NCI-H1048 (cell line): ENCODE measurements around the gene EN2.

Experiments
- DNase-seq: peaks from one replicate; lab custom pipeline; 2025; lab: John Stamatoyannopoulos, UW

Gene EN2

DNA sequence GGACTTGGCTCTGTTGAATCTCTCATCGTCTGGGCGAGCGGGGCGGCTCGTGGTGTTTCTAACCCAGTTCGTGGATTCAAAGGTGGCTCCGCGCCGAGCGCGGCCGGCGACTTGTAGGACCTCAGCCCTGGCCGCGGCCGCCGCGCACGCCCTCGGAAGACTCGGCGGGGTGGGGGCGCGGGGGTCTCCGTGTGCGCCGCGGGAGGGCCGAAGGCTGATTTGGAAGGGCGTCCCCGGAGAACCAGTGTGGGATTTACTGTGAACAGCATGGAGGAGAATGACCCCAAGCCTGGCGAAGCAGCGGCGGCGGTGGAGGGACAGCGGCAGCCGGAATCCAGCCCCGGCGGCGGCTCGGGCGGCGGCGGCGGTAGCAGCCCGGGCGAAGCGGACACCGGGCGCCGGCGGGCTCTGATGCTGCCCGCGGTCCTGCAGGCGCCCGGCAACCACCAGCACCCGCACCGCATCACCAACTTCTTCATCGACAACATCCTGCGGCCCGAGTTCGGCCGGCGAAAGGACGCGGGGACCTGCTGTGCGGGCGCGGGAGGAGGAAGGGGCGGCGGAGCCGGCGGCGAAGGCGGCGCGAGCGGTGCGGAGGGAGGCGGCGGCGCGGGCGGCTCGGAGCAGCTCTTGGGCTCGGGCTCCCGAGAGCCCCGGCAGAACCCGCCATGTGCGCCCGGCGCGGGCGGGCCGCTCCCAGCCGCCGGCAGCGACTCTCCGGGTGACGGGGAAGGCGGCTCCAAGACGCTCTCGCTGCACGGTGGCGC is at the start of gene EN2:
Gene EN2, plus strand, starts transcription at position 19 of the 767 bp plus-strand sequence. Its CDS starts 249 bp downstream, at position 268.
- DNase-seq = no peak

GRCh38 chr7:155408651-155409586 is 49.0 kb upstream of the EN2 start:
- no peak for DNase-seq

GRCh38 chr7:155409980-155410379 is 47.9 kb upstream of the EN2 start:
- no peak for DNase-seq

GRCh38 chr7:155410431-155410830 is 47.5 kb upstream of the EN2 start:
- no peak for DNase-seq

DNA sequence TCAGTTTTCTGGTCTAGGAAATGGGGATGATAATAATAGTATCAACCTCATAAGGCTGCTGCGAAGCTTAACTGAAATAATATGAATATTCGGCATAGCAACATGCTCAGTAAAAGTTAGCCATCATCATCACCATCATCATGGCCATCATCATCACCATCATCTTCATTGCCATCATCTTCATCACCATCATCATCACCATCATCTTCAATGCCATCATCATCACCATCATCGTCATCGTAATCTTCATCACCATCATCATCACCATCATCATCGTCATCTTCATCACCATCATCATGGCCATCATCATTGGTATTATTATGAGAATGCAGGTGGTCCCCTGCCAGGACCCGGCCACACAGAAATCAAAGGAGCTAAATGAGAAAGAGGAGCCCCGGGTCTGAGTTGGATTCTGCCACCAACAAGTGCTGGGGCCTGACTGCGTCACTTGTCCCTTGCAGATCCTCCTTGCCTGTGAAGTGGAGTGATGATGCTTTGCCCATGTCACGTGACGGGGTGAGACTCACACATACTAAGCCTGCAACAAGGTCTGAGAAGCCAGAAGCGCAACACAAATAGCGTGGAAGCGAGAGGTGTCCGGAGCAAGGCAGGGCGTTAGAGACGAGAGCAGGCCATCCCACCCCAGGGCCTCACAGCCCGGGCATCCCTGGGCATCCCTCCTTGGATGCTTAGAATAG is 46.1 kb upstream of the EN2 start:
- no peak for DNase-seq

GRCh38 chr7:155412416-155413253 is 45.3 kb upstream of the EN2 start:
- no peak for DNase-seq

DNA sequence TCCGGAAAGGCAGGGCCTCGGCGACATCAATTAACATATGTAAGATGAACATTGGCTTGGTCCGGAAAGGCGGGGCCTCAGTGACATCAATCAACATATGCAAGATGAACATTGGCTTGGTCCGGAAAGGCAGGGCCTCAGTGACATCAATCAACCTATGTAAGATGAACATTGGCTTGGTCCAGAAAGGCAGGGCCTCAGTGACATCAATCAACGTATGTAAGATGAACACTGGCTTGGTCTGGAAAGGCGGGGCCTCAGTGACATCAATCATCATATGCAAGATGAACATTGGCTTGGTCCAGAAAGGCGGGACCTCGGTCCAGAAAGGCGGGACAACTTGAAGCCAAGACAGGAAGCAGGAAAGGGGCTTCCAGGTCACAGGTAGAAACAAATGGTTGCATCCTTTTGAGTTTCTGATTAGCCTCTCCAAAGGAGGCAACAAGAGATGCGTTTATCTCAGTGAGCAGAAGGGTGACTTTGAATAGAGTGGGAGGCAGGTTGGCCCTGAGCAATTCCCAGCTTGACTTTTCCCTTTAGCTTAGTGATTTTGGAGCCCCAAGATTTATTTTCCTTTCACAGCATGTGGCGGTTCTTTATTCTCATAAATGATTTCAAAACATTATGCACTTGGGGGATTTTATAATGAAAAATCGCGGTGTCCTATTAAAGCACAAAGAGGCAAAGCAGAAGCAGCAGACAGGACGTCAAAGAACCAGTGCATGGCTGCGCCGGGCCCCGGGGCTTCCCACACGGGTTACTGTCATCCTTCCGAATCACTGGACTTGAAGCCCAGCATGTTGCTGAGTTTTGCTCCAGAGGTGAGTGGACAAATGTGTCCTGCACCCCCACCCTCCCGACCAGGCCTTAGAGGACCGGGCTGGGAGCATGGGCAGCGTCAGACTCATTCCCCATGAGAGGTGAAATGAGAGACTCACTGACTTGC is 43.1 kb upstream of the EN2 start:
- DNase-seq = no peak

DNA sequence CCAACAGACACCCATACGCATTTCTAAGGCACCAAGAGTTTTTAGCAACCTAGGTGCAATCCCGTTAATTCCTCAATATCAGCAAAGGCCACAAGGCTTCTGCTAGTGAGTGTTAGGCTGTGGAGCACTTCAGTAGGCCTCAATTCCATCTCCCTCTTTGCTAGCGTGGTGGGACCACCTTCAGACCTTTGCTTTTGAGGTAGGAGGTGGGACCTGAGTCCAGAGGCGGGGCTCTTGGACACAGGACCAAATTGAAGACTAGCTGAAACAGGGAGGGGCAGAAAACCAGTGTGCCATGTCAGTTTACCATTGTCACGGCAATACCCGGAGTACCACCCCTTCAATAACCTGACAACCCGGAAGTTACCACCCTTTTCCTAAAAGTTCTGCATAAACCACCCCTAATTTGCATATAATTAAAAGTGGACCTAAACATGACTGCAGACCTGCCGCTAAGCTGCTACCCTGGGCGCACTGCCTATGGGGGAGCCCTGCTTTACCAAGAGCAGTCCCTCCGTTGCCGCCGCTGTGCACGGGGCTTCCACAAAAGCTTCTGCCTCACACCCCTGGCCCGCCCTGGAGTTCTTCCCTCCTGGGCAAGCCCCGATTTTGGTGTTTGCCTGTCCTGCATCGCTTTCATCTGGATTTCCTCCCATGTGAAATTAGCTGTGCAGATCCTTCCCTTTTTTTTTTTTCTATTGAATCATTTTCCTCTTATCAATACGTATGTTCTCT is 41.1 kb upstream of the EN2 start:
- no peak for DNase-seq

DNA sequence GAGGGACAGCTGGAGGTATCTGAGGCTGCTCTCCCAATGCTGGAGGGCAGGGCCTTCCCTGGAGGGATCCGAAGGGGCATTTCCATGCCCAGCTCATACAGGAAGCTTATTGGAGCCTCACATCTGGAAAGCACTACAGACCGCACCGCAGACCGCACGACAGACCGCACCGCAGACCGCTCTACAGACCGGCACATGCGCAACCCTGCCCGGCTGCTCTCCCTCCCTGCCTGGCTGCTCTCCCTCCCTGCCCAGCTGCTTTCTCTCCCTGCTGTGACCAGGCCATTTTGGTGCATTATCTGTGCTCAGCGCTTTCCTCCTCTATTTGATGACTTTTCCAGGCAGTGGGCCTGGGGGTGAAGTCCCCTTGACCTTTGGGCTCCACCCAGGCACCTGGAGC is 39.6 kb upstream of the EN2 start:
- no peak for DNase-seq

- DNase-seq = no peak
These were observed 38.8 kb upstream of the EN2 start for GRCh38 chr7:155418941-155419755.

DNA sequence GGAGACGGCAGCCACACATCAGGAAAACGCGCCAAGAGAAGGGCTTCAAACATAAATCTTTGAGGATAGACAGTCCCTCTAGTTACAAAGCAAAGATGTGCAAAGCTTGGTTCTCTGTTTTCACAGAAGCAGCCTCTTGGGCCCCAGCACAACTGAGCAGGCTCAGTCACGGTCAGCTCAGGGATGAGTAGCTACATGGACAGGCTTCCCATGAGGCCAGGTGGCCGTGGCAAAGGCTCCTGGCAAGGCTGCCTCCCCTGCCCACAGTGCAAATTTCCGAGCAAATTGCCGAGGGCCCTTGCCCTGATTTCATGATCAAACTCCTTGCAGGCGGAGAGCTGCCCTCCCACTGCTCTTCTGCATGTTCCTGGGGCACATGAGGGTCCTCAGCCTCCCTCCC is 37.8 kb upstream of the EN2 start:
- no peak for DNase-seq

DNA sequence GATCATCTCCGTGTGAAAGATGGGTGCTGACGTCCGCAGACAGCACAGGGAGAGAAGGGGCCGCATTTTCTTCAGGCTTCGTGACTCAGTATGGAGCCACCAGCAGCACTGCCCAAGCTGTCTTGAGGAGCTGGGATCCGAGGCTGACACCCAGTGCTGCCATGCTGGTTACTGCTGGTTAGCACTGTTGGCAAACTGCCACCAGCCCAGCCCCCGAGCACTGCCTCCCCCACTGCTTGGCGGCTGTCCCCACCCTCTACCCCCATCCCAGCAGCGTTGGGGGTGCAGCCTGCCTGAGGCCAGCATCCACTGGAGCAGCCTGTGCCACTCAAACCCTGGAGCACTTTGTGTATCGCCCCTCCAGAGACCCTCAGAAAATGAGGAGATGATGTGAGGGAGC is 35.8 kb upstream of the EN2 start:
- no peak for DNase-seq

DNA sequence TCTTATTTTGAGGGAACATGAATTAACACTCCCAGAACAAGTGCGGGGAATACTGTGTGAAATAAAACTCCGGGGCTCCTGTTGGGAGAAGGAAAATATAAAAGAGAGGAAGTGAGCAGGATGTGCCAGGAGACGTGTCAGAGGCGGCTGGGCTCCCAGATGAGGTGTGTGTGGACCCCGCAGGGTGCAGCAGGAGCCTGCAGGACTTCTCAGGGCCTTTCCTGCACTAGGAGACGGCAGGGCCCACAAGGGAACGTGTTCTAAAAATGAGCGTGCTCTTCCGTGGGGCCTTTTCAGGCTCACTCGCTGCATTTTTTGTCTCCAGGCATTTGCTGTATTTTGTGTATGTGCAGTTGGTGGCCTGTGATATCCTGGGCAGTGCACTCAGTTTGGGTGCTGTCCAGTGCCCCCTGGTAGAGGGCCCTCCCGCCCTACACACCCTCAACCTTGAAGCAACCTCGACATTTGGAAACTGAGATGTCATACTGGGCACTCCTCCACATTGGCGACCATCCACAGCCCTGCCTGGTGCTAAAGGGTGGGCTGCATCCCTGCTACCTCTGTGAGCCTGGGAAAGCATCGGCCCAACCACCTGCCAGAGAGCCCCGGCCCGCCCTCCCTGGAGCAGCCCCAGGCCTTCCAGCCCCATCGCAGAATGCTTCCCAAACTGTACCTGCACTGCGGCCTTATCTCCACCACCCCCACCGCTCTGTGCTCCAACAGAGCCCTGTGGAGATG is 35.2 kb upstream of the EN2 start:
- DNase-seq = no peak

DNA sequence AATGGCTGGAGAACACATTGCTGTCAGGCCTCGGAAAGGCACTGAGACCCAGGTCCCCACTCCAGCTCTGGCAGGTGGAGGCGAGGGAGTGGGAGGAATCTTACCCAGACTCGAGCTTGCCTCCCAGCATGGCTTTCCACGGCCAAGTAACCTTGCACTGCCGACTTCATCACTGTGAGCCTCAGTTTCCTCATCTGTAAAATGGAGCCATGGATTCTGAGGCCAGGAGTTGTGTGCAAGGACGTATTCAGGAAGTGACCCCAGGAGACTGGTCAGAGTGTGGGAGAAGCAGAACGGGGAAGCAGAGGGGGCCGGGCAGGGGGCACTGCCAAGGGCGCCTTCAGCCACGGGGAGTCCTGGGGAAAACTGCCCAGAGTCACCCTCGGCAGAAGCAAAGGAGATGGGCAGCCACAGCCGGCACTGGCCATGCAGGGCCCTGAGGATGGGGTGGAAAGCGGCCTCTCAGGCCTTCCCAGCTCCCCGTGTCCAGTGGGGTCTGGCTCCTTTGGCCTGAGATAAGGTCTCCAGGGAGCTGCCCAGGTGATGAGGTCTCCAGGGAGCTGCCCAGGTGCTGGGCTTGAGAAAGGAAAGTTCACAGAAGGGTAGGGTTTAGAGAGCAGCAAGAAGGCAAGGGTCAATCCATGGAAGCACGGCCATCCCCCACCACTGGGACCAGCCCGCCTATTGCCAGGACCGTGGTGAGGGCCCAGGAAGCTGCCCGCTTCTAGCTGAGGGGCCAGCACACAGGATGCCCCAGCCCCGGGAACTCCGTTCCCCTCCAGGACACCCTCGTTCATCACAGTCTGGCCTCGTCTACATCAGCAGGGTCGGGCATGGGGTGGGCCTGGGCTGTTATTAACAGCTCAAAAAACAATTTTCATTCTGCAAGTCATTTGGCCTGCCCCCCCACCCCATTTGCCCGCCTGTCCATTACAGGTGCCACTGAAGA is 34.3 kb upstream of the EN2 start:
- no peak for DNase-seq

DNA sequence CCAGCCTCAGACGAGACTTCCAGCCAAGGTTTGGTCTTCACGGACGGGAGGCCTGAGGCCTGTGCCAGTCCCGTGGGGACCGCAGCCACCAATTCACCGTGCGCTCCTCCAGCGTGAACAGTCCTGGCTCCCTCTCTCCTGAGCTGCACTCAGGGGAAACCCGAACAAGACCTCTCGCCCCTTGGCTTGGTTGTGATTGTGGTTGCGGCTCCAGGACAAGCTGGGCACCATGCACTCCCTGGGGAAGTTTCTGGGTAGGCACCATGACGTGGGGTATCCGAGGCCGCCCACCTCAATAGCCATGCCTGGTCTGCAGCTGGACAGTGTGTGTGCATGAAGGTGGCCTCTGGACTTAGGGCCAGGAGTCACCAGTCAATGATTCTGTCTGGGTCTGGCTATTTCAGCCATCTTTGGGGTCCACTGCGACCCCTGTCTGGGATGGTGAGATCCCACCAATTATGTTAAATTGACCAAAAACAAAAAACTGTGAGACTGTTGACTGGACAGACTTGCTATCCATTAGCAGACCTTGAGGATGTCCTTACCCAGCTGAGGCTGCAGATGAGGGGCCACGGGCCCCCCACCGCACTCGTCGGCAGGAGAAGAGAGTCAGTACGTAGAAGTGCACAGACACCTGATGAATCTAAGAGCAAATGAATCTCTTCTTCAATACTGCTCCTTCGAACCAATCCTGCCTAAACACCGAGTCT is 33.5 kb upstream of the EN2 start:
- DNase-seq = no peak

- no peak for DNase-seq
These were observed 33.0 kb upstream of the EN2 start for GRCh38 chr7:155425011-155425340.

GRCh38 chr7:155425887-155426286 is 32.0 kb upstream of the EN2 start:
- no peak for DNase-seq
